ENCODE data around the gene VSIR. TPM values are rescaled to one million over a fixed set of nuclear protein-coding genes. Genes with fewer than 3 reads are reported as not detected.
A peak's percentile ranks its signal among the peaks of the same experiment; 100 is the strongest.

VSIR gene
- polyA plus RNA-seq (ENCODE audit: insufficient read length in 4 of 4) = 10 to 100 TPM in 3 of 4 donors, 1 to 10 TPM in 1; 9.6 to 14.4 (median 12.0) TPM

DNA sequence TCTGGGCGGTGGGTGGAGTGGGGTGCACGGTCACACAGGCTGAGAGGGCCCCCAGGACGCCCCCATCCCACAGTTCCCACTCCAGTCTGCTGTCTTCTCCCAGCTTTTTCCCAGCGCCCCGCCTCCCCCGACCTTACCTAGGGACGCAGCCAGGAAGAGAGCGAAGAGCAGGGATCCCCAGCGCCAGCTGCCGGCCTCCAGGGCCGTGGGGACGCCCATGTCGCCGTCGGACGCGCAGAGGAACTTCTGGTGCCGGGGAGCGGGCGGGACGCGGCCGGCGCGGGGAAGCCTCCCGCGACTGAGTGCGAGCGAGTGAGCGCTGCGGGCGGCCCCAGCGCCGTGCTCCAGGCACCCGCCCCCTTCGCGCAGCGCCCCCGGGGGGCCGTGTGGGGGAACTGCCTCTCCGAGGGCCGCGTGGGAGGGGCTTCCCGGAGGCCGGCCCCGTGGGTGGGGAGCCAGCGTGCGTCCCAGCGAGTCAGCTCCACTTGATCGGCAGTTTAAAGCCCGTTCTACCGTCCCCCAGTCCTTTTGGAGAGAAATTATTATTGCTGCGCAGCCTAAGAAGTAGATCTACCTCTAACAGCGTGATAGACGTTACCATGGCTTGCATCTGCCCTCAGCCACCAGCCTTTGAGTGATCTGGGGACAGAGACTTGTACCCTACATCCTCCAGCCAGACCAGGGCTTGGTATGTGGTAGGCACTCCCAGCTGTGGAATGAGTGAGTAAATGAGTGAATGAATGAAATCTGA lies at the start of gene VSIR:
Gene VSIR, minus strand, starts transcription at position 300 of the 751 bp plus-strand sequence. Its CDS starts 81 bp downstream, at position 219.
- peak in 3 of 4 donors; percentile 63 to 67 (median 65) for DNase-seq (ENCODE audit: low read depth in 4 of 4, low spot score in 3 of 4)

DNA sequence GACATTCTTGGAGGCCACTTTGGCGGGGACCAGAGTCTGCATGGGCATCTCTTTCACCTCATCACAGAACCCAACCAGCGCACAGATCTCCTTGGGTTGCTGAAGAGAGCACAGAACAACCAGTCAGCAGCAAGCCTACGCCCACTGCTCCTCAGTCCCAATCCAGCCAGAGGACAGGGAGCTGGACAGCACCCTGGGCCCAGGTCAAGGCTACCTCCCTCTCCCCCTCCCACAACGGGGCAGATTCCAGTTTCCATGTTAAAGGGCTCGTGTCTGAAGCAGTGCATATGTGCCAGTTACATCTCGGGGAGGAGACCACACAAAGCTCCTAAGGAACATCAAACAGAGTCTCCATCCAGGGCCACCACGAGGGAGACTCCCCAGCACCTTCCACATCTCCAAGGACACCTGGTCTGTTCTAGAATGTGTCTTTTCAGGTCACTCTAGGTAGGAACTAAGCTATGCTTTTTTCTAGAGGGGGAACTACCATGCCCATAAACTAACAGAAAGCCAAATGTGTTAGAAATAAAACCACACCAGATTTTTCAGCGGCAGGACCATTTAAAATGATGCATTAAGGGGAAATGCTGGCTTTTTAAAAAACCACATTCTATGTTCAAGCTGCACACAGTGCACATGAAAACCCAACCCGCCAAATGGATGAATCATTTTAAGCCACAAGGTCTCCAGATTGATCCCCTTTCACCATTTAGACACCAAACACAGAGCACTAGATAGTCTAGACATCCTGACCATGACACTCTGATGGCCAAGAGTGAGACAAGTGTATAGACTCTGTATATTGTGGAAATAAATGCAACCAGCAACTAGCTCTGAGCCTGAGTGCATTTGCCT lies 48.8 kb upstream of the VSIR start:
- DNase-seq (ENCODE audit: low read depth in 4 of 4, low spot score in 3 of 4) = no peak

DNA sequence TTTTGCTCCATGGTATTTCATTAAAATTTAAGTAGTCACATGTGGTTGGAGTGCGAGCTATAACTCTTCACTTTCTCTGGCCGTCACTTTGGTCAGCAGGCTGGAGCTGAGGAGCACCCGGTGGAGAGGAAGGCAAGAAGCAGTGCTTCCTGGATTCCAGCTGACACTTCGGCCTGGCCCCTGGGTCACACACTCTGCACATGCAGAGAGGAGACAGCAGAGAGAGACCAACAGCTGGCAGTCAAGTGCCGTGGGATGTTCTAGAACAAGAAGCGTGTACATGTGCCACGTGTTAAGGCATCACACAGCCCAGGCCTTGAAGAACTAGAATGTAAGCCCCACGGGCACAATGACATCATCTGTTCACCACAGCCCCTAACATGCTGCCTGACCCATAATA lies 47.6 kb upstream of the VSIR start:
- no peak for DNase-seq (ENCODE audit: low read depth in 4 of 4, low spot score in 3 of 4)

DNA sequence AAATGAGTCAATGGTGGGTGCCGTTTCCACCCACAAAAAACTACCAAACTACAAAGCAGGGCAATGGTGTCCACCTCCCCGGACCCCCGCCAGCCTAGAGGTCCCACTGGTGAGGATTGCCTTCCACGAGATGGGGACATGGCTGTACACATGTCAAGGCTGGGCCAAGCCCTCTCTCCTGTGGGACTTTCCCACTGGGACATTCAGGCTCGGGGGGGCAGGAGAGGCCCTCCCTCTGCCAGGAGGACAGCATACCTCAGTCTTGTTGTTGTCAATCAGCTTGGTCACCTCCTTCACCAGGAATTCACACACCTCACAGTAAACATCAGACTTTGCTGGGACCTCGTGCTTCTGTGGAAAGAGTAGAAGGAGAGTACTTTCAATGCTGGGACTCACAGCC lies 46.7 kb upstream of the VSIR start:
- no peak for DNase-seq (ENCODE audit: low read depth in 4 of 4, low spot score in 3 of 4)

DNA sequence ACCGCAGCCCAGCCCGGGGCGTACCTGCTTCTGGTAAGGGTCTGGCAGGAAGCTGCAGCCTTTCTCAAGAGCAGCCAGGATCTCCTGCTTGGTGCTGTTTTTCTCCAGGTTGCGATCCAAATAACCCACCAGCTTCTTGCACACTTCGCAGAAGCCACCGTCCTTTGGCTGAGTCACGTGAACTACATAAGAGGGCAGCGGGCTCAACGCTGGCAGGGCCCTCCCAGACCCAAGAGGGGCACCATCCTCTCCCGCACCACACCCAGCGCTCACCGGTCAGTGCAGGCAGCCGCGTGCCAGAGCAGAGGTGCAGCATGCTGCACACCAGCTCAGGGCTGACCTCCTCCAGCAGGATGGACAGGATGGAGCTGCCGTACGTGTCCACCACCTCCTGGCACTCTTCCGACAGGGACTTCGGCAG lies 46.1 kb upstream of the VSIR start:
- no peak for DNase-seq (ENCODE audit: low read depth in 4 of 4, low spot score in 3 of 4)

DNA sequence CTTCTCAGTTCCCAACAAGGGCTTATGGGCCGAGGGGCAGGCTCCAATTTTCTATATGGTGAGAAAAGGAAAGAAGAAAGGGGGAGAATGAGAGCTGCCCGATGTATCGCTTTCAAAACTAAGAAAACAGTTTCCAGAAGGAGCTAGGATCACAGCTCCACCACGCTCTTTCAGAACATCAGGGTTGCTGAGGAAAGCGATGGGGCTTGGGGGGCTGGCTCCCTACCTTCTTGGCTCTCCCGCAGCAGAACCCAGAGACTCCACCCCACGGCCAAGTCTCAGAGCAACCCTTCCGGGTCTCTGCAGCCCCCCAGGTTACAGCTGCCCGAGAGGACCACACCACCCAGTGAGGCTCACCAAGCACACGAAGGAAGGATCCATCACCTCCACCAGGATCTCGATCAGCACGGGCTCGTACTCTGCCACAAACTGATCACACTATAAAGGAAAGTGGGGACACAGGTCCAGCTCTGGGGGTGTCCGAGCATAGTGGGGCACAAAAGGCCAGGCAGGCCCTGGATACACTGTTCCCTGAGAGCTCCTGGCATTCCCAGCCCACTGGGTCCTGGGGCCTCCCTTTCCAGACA lies 45.4 kb upstream of the VSIR start:
- DNase-seq (ENCODE audit: low read depth in 4 of 4, low spot score in 3 of 4) = no peak

DNA sequence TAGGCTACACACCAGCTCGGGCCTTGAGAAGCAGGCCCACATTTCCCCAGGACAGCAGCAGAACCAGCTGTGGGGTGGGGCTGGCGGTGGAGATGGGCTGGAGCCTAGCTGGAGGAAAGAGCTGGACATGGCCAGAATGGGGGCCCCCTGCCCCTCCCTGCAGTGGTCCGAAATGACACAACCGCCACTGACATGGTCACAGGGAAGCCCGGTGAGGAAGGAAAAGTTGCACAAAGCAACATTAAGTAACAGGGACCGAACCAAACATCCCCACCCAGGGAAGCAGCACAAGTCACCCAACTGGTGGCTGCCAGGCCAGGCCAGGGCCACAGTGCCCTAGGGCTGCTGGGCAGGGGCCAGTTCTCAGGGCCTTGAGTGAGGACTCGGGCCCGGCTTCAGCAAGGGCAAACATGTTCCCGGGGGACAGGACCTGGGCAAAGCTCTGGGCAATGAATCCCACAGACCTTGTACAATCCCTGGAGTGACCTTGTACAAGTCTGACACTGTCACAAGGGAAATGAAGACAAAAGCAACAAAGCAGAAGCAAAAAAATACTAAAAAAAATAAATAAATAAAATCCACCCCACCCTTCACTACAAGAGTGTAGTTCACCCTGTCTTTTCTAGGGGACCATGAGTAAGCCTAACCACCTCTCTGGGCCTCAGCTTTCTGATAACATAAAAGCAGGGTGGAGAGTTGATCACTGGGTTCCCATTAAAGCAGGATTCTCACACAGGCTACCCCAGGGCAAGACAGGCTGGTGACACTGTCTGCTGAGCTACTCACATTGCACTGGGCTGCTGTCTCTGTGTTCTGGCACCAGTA lies 44.7 kb upstream of the VSIR start:
- DNase-seq (ENCODE audit: low read depth in 4 of 4, low spot score in 3 of 4) = no peak

DNA sequence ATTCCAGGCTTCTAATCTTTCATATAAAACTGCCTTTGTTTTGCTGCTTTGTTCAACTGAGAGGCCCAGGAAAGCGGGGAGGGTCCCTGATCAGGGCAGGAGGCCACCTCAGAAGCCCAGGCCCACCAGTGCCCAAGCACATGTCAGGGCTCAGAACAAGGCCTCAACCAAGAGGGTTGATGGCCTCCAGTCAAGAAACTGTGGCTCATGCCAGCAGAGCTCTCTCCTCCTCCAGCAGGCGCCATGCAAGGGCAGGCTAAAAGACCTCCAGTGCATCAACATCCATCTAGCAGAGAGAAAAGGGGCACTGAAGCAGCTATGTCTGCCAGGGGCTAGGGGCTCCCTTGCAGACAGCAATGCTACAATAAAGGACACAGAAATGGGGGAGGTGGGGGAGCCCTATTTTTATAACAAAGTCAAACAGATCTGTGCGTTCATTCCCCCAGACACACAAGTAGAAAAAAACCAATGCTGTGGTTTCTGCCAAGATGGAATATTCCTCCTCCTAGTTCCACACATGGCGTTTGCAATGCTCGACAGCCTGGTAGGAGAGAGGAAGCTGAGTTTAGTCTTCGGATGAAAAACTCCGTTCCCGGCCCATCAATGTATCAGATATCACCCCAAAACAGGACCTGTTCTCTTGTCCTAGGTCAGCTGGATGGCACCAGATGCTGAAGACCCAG lies 43.8 kb upstream of the VSIR start:
- no peak for DNase-seq (ENCODE audit: low read depth in 4 of 4, low spot score in 3 of 4)

DNA sequence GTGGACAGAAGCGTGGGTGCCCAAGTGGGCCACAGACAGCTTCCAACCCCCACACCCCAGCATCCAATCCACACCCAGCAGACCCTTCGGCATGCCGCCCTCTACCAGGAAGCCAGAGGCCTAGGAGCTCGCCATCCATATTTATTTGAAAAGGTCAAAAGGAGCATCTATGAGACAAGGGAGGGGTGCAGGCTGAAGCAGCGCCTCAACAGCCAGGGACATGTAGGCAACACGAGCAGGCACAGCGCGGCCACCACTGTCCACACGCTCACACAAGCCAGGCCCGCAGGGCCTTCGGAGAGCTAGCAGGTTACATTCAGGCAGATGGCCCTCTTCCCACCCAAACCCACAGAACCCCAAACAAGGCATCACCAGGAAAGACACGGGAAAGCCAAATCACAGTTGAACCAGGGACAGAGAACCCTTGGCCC lies 43.1 kb upstream of the VSIR start:
- no peak for DNase-seq (ENCODE audit: low read depth in 4 of 4, low spot score in 3 of 4)

DNA sequence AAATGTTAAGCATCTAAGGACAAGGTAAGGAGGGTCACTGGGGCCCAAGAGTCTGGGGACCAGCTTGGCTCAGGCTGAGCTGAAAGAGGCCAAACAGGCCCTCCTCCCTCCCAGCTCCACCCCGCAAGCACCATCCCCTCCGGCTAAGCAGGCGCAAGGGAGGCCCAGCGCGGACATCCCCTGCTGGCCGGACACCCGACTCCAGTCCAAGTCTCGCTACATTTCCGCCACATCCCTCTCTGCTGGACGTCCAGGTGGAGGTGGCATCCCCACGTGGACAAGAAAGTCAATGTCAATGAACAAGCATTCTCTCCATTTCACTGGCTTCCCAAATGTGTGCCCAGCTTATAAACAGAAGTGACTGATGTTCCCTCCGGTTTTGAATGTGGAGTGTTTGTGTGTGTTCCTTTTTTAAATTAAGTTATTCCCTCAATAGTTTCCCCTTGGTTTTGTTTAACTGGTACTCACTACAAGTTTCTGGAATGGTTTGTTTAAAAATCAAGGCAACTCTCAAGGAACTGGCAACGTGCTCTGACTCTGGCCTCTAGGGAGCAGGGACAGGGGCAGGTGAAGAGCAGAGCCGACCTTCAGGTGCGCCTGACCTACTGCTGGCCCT lies 42.3 kb upstream of the VSIR start:
- no peak for DNase-seq (ENCODE audit: low read depth in 4 of 4, low spot score in 3 of 4)

DNA sequence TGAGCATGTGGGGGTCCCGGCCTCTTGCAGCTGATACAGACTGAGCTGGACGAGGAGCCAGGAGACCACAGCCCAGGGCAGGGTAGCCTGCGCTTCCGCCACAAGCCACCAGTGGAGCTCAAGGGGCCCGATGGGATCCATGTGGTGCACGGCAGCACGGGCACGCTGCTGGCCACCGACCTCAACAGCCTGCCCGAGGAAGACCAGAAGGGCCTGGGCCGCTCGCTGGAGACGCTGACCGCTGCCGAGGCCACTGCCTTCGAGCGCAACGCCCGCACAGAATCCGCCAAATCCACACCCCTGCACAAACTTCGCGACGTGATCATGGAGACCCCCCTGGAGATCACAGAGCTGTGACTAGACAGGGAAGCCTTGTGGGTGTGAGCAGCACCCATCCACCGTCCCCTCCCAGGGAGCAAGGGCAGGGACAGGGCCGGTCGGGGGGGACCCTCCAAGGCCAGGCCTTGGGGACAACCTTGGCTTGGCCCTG lies 41.6 kb upstream of the VSIR start:
- no peak for DNase-seq (ENCODE audit: low read depth in 4 of 4, low spot score in 3 of 4)

DNA sequence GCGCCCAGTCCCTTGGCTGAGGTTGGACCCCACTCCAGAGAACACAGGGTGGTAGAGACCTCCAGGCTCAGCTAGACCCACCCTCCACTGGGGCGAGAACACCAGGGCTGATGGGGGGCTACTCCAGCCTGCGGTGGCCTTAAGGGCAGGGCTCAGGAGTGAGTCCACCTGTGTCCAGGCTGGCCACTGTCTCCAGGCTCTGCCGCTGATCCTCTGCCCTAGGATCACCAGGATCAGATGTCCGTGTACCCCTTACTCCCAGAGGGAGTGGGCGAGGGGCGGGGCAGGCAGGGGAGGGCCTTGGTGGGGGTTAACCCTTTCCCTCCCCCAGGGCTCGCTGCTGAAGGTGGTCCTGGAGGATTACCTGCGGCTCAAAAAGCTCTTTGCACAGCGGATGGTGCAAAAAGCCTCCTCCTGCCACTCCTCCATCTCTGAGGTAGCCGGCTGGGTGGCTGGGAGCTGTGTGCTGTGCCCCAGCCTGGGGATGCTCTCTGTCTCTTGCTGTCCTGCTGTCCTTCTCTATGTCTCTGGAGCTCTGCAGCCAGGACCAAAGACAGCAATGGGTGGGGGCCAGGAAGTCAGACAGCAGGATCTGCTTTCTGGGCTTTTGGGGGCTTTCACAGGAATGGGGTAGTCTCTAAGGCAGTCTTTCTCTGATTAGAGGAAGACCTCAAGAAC lies 39.7 kb upstream of the VSIR start:
- DNase-seq (ENCODE audit: low read depth in 4 of 4, low spot score in 3 of 4) = no peak

DNA sequence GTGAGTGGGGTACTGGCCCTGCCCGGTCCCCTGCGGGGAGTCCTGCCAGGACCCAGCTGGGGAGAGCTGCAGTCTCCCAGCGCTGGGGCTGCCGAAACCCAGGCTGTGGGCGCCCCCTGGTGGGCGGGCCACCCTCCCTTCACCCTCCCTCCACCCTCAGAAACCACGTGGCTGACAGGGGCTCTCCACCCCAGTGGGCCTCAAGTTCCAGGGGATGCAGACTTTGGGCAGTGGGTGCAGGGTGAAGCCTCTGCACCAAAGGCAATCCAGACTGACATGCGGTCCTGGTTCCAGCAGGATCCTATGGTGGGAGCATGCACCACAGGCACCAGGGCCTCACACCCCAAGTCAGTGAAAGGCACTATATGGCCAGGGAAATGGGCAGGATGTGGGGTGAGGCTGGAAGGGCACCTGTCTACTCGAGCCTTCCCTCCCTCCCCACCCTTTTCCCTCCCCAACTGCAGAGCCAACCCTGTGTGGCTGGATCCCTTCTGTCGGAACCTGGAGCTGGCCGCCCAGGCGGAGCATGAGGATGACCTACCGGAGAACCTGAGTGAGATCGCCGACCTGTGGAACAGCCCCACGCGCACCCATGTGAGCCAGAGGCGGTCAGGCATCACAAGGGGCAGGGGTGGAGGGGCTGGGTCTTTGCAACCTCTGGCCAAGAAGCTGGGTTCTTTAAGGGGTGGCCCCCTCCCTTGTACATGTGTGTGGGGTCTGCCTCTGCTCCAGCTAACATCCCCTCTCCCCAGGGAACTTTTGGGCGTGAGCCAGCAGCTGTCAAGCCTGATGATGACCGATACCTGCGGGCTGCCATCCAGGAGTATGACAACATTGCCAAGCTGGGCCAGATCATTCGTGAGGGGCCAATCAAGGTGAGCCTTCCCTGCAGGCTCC lies 38.9 kb upstream of the VSIR start:
- DNase-seq (ENCODE audit: low read depth in 4 of 4, low spot score in 3 of 4) = no peak

DNA sequence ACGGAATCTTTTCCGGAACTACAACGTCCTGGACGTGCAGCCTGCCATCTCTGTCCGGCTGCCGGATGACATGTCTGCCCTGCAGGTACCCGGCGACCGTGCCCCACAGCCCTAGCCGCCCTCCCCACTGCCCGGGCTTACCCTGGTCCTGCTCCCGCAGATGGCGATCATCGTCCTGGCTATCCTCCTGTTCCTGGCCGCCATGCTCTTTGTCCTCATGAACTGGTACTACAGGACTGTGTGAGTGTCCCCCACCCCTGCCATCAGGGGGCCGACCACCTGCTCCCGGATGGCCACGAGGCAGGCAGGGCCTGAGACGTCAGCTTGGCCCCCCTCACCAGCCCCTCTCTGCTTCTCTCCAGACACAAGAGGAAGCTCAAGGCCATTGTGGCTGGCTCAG lies 38.0 kb upstream of the VSIR start:
- DNase-seq (ENCODE audit: low read depth in 4 of 4, low spot score in 3 of 4) = no peak

DNA sequence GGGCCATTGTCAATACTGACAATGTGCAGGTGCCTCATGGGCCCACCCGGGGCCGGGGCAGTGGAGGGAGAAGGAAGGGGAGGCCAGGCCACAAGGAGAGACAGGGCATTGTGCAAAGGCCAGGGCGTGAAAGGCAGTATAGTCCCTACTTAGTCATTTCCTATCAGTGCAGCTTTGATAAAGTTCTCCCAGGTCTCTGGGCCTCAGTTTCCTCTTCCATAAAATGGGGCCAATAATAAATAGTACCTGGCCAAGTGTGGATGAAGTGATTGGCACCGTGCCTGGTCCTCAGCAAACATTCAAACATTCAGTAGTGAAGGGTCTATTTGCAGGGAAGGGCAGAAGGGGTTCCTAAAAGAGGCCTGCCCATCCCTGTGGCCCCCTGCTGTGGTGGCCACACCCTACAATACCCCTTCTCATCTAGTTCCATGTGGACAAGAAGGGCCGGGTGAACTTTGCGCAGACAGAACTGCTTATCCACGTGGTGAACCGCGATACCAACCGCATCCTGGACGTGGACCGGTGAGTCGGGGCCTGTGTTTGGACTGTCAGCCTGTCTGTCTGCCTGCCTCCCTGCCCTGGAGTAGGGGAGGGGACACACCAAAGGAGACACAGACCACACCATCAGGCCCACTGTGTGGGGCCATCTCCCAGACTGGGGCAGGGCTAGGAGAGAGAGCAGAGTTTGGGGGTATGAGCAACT lies 36.9 kb upstream of the VSIR start:
- no peak for DNase-seq (ENCODE audit: low read depth in 4 of 4, low spot score in 3 of 4)

DNA sequence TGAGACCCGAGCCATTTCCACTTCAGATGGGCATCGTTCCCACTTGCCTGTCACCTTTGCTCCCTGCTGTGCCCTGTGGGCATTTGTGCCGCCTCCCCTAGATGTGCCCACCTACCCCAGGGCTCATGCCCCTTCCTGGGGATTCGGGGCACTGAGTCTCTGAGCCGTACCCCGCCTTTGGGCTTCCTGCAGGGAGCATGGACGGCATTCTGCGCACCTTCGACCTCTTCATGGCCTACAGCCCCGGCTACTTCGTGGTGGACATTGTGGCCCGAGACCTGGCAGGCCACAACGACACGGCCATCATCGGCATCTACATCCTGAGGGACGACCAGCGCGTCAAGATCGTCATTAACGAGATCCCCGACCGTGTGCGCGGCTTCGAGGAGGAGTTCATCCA lies 36.3 kb upstream of the VSIR start:
- DNase-seq (ENCODE audit: low read depth in 4 of 4, low spot score in 3 of 4) = no peak
